Keratinocyte (primary cell): ENCODE data around the gene GCSAM. TPM values are rescaled to one million over a fixed set of nuclear protein-coding genes. Genes with fewer than 3 reads are reported as not detected.
A peak's percentile ranks its signal among the peaks of the same experiment; 100 is the strongest.

Source experiments
- DNase-seq: peaks from one replicate; pipeline ENCODE4 v3.0.0-alpha.2; 2011; ENCODE audit warnings: low read depth, missing footprints, low spot score
- FAIRE-seq: peaks from 2 replicates; lab custom pipeline; 2011; peaks lifted over from hg19 to GRCh38; lab: Jason Lieb, UNC
- H2AFZ ChIP-seq: 2 replicates; pipeline ENCODE4 v1.6.0; 2012; ENCODE audit warnings: low read length, control low read depth, inconsistent platforms; ENCODE audit not compliant: control insufficient read depth
- H3K27ac ChIP-seq: 2 replicates; pipeline ENCODE4 v1.5.1; 2011; ENCODE audit warnings: low read length; ENCODE audit not compliant: control insufficient read depth, insufficient read depth
- H3K27me3 ChIP-seq: 3 replicates; pipeline ENCODE4 v1.6.0; 2011; ENCODE audit warnings: low read length; ENCODE audit not compliant: control insufficient read depth, insufficient read depth; ENCODE audit errors: extremely low read depth
- H3K36me3 ChIP-seq, 2 experiments: 2 replicates in 1 of 2; 3 replicates in 1 of 2; pipeline ENCODE4 v1.5.1; 2011; ENCODE audit warnings: low read length in 2 of 2, mild to moderate bottlenecking in 1 of 2; ENCODE audit not compliant: control insufficient read depth in 2 of 2, insufficient read depth in 2 of 2; ENCODE audit errors: extremely low read depth in 1 of 2
- H3K4me1 ChIP-seq: 3 replicates; pipeline ENCODE4 v1.5.1; 2011; ENCODE audit warnings: low read length; ENCODE audit not compliant: control insufficient read depth, insufficient read depth; ENCODE audit errors: extremely low read depth
- H3K4me2 ChIP-seq: 3 replicates; pipeline ENCODE4 v1.6.0; 2011; ENCODE audit warnings: low read depth, low read length; ENCODE audit not compliant: control insufficient read depth, insufficient read depth; ENCODE audit errors: extremely low read depth
- H3K4me3 ChIP-seq, 3 experiments: fragments of 200-600 bp in 1 of 3; sonication (generic) in 1 of 3; 2 replicates in 2 of 3; 3 replicates in 1 of 3; pipeline ENCODE4 v1.5.1; 2011 to 2016; ENCODE audit warnings: low read length in 3 of 3, mild to moderate bottlenecking in 3 of 3, control low read depth in 2 of 3, inconsistent platforms in 1 of 3, low read depth in 1 of 3, mixed read lengths in 1 of 3, mixed run types in 1 of 3, moderate library complexity in 1 of 3; ENCODE audit not compliant: control insufficient read depth in 2 of 3, insufficient read depth in 2 of 3; ENCODE audit errors: extremely low read depth in 1 of 3
- H3K79me2 ChIP-seq: 2 replicates; pipeline ENCODE4 v1.6.0; 2012; ENCODE audit warnings: low read length; ENCODE audit not compliant: control insufficient read depth, insufficient read depth
- H3K9ac ChIP-seq: 3 replicates; pipeline ENCODE4 v1.6.0; 2011; ENCODE audit warnings: low read length; ENCODE audit not compliant: control insufficient read depth, insufficient read depth; ENCODE audit errors: extremely low read depth
- H3K9me1 ChIP-seq: 3 replicates; pipeline ENCODE4 v1.6.0; 2011; ENCODE audit warnings: low read length; ENCODE audit not compliant: control insufficient read depth, insufficient read depth; ENCODE audit errors: extremely low read depth
- H3K9me3 ChIP-seq: 2 replicates; pipeline ENCODE4 v1.5.1; 2012; ENCODE audit warnings: low read depth, low read length; ENCODE audit not compliant: control insufficient read depth
- H4K20me1 ChIP-seq: 3 replicates; pipeline ENCODE4 v1.6.0; 2011; ENCODE audit warnings: low read length; ENCODE audit not compliant: control insufficient read depth, insufficient read depth; ENCODE audit errors: extremely low read depth
- CTCF ChIP-seq, 3 experiments: IDR thresholded peaks in 1 of 3; conservative IDR thresholded peaks in 1 of 3; optimal IDR thresholded peaks in 1 of 3; 2 replicates in 2 of 3; 3 replicates in 1 of 3; pipeline versions ENCODE3 to v1.5.1; 2011; ENCODE audit warnings: low read length in 3 of 3, mild to moderate bottlenecking in 3 of 3, moderate library complexity in 2 of 3, control low read depth in 1 of 3, inconsistent platforms in 1 of 3; ENCODE audit not compliant: insufficient read depth in 2 of 3; ENCODE audit errors: extremely low read depth in 1 of 3
- EZH2 ChIP-seq: IDR thresholded peaks from one replicate; pipeline ENCODE4 v1.6.1; 2012; ENCODE audit warnings: inconsistent platforms, mild to moderate bottlenecking, low read length, moderate library complexity
- dilution Hi-C: fragments of 300-500 bp; cut with MboI; formaldehyde crosslinking; loops from one replicate; pipeline ENCODE4 v1.7.0; 2020; ENCODE audit warnings: low sequenced_read_pairs; ENCODE audit not compliant: extremely low pct_ligation_motif_present
- polyA plus RNA-seq, 5 experiments: library from polyadenylated mRNA; depleted of rRNA in 3 of 5; stranded (reverse) in 3 of 5; stranded (forward) in 1 of 5; unstranded in 1 of 5; fragments of >200 nt; gene quantifications; 1 replicate in 1 of 5; 2 replicates in 3 of 5; 3 replicates in 1 of 5; pipeline versions ENCODE4 v1.2.1 to v1.2.3, GENCODE V29; 2011 to 2012; ENCODE audit warnings: missing spikeins in 2 of 5, low read depth in 1 of 5, low replicate concordance in 1 of 5

The GCSAM gene
- polyA plus RNA-seq, 1 donor (not counting 4 experiments of a cell fraction or from before 2014, with no cell fraction given) = 2.9 TPM

- H3K4me3 ChIP-seq = no peak overlapping the region
- H3K9me3 ChIP-seq = no peaks in the 10 kb centered on the region
- H3K9me1 ChIP-seq = no peaks in the 10 kb centered on the region
- H3K36me3 ChIP-seq = peaks cover 0 to 2% of the 10 kb centered on the region in 2 experiments
- H3K27me3 ChIP-seq = no peaks in the 10 kb centered on the region
- no peaks in the 10 kb centered on the region for H3K79me2 ChIP-seq
- no peak overlapping the region for H2AFZ ChIP-seq
- no peak for DNase-seq
- H3K9ac ChIP-seq = peak overlapping the region; percentile 10
- peaks cover 19% of the 10 kb centered on the region for H3K4me1 ChIP-seq
- H3K4me2 ChIP-seq = peak overlapping the region; percentile 15
- no peak overlapping the region for H3K27ac ChIP-seq
- no peak for FAIRE-seq
- dilution Hi-C loops = no loop called here
- TF ChIP-seq CTCF (optimal IDR thresholded peaks at IDR 0.05 in 1 of 3, IDR thresholded peaks at IDR 0.05 in 1 of 3, conservative IDR thresholded peaks at IDR 0.05 in 1 of 3; ENCODE audit: extremely low read depth in 1 of 3, insufficient read depth in 2 of 3, low read length in 3 of 3) (no peak), EZH2 (no peak)
- H4K20me1 ChIP-seq = no peaks in the 10 kb centered on the region
These were observed 732 bp upstream of the GCSAM start for GRCh38 chr3:112133626-112134334.

GRCh38 chr3:112132554-112132953 is 494 bp downstream of the GCSAM start:
- TF ChIP-seq EZH2 = no peak
- peak overlapping the region; percentile 0 for H3K27ac ChIP-seq

More at GRCh38 chr3:112132554-112132953, 494 bp downstream of the GCSAM start:
- Histone ChIP-seq H2AFZ (no peak overlapping the region), H3K9me1 (no peaks in the 10 kb centered on the region), H3K27me3 (no peaks in the 10 kb centered on the region), H3K4me3 (no peak overlapping the region), H3K9ac (no peak overlapping the region), H3K79me2 (no peaks in the 10 kb centered on the region), H3K4me1 (peaks cover 25% of the 10 kb centered on the region), H3K36me3 (peaks cover 0 to 5% of the 10 kb centered on the region in 2 experiments), H4K20me1 (no peaks in the 10 kb centered on the region), H3K9me3 (no peaks in the 10 kb centered on the region), H3K4me2 (peak overlapping the region; percentile 15)
- no peak for DNase-seq
- FAIRE-seq = no peak
- dilution Hi-C loops = no loop called here
